SKM-1 treated with dmso at 0.1 percent for 144 hours (cell line): ENCODE measurements around the gene CAV2.

Experiments
- DNase-seq: peaks from one replicate; lab custom pipeline; 2025; ENCODE audit not compliant: unreplicated experiment; lab: John Stamatoyannopoulos, UW

Gene CAV2

GRCh38 chr7:116522247-116522646, 22.7 kb downstream of the CAV2 start:
- DNase-seq, result no peak

- DNase-seq, result no peak
Observed at GRCh38 chr7:116524221-116524608, 24.7 kb downstream of the CAV2 start.

- DNase-seq, result no peak
Observed at GRCh38 chr7:116524609-116525297, 25.2 kb downstream of the CAV2 start, which contains the start of gene CAV1. TSS of gene CAV1 (plus strand) at chr7:116525036. CDS start at chr7:116525063, 27 bp downstream.

GRCh38 chr7:116525298-116525912, 25.9 kb downstream of the CAV2 start:
- DNase-seq, result no peak

- DNase-seq, result peak; percentile 63
Observed at GRCh38 chr7:116525913-116526861, 26.6 kb downstream of the CAV2 start.

- no peak for DNase-seq
Observed at GRCh38 chr7:116526897-116527296, 27.4 kb downstream of the CAV2 start.

- DNase-seq, result no peak
Observed at GRCh38 chr7:116527521-116527920, 28.0 kb downstream of the CAV2 start.

GRCh38 chr7:116528008-116528789, 28.7 kb downstream of the CAV2 start:
- DNase-seq, result no peak

GRCh38 chr7:116529250-116529649, 29.7 kb downstream of the CAV2 start:
- no peak for DNase-seq

- DNase-seq, result no peak
Observed at GRCh38 chr7:116530107-116530820, 30.7 kb downstream of the CAV2 start.

- no peak for DNase-seq
Observed at GRCh38 chr7:116532102-116532688, 32.7 kb downstream of the CAV2 start.

- DNase-seq, result no peak
Observed at GRCh38 chr7:116534790-116535189, 35.3 kb downstream of the CAV2 start.

GRCh38 chr7:116535416-116535815, 35.9 kb downstream of the CAV2 start:
- no peak for DNase-seq

- DNase-seq, result no peak
Observed at GRCh38 chr7:116538138-116538537, 38.6 kb downstream of the CAV2 start.

GRCh38 chr7:116539879-116540278, 40.3 kb downstream of the CAV2 start:
- DNase-seq, result no peak

GRCh38 chr7:116540743-116541142, 41.2 kb downstream of the CAV2 start:
- DNase-seq, result no peak

GRCh38 chr7:116541951-116542350, 42.4 kb downstream of the CAV2 start:
- DNase-seq, result no peak

- DNase-seq, result no peak
Observed at GRCh38 chr7:116542618-116543017, 43.1 kb downstream of the CAV2 start.

- DNase-seq, result no peak
Observed at GRCh38 chr7:116543664-116544063, 44.1 kb downstream of the CAV2 start.

GRCh38 chr7:116544487-116544886, 44.9 kb downstream of the CAV2 start:
- no peak for DNase-seq
